HG02763 (cell line): ENCODE measurements around the gene VIL1.

Experiments
- ATAC-seq: cut with Tn5 transposase; IDR thresholded peaks from one replicate; pipeline ENCODE4 v1.9.1; 2021; ENCODE audit warnings: mild to moderate bottlenecking, moderate library complexity; ENCODE audit not compliant: unreplicated experiment

VIL1 gene

GRCh38 chr2:218435003-218435982, 16.4 kb downstream of the VIL1 start:
- ATAC-seq, result no peak

- ATAC-seq, result no peak
Measured at GRCh38 chr2:218436992-218437391, 18.1 kb downstream of the VIL1 start.

GRCh38 chr2:218437969-218438368, 19.0 kb downstream of the VIL1 start:
- ATAC-seq, result no peak

- no peak for ATAC-seq
Measured at GRCh38 chr2:218438596-218438995, 19.7 kb downstream of the VIL1 start.

GRCh38 chr2:218444692-218445357, 25.9 kb downstream of the VIL1 start:
- no peak for ATAC-seq

GRCh38 chr2:218445602-218446001, 26.7 kb downstream of the VIL1 start:
- no peak for ATAC-seq

GRCh38 chr2:218446547-218446946, 27.6 kb downstream of the VIL1 start:
- ATAC-seq, result no peak

- no peak for ATAC-seq
Measured at GRCh38 chr2:218447072-218447471, 28.1 kb downstream of the VIL1 start.

GRCh38 chr2:218448934-218449333, 30.0 kb downstream of the VIL1 start:
- ATAC-seq, result no peak

- ATAC-seq, result no peak
Measured at GRCh38 chr2:218452079-218452478, 33.2 kb downstream of the VIL1 start.

- no peak for ATAC-seq
Measured at GRCh38 chr2:218456849-218457248, 37.9 kb downstream of the VIL1 start.

GRCh38 chr2:218458598-218458997, 39.7 kb downstream of the VIL1 start:
- no peak for ATAC-seq

GRCh38 chr2:218465987-218466633, 47.2 kb downstream of the VIL1 start:
- no peak for ATAC-seq

- ATAC-seq, result no peak
Measured at GRCh38 chr2:218470448-218470847, 51.5 kb downstream of the VIL1 start.

GRCh38 chr2:218471036-218471435, 52.1 kb downstream of the VIL1 start:
- no peak for ATAC-seq

GRCh38 chr2:218471982-218472381, 53.1 kb downstream of the VIL1 start:
- ATAC-seq, result no peak

- no peak for ATAC-seq
Measured at GRCh38 chr2:218472988-218473387, 54.1 kb downstream of the VIL1 start.

- no peak for ATAC-seq
Measured at GRCh38 chr2:218474527-218474926, 55.6 kb downstream of the VIL1 start.

GRCh38 chr2:218476676-218477075, 57.8 kb downstream of the VIL1 start:
- ATAC-seq, result no peak

GRCh38 chr2:218477247-218477646, 58.3 kb downstream of the VIL1 start:
- ATAC-seq, result no peak

GRCh38 chr2:218478544-218478943, 59.6 kb downstream of the VIL1 start:
- ATAC-seq, result no peak

GRCh38 chr2:218479595-218479994, 60.7 kb downstream of the VIL1 start:
- no peak for ATAC-seq
